ENCODE results near the gene VGF.

VGF gene

GRCh38 chr7:101165958-101166647 is 734 bp upstream of the VGF start:
- no peak for DNase-seq

GRCh38 chr7:101164071-101164840 is 1.1 kb downstream of the VGF start:
- DNase-seq, result peak; percentile 25

GRCh38 chr7:101163279-101164070 is 1.9 kb downstream of the VGF start:
- DNase-seq, result peak; percentile 62

GRCh38 chr7:101162551-101163278 is 2.7 kb downstream of the VGF start:
- DNase-seq, result no peak

GRCh38 chr7:101161692-101162471 is 3.5 kb downstream of the VGF start:
- DNase-seq, result no peak

- DNase-seq, result no peak
Observed at GRCh38 chr7:101160910-101161309, 4.5 kb downstream of the VGF start.

- no peak for DNase-seq
Observed at GRCh38 chr7:101159696-101160674, 5.4 kb downstream of the VGF start.

- no peak for DNase-seq
Observed at GRCh38 chr7:101156866-101157589, 8.3 kb downstream of the VGF start.

GRCh38 chr7:101156277-101156676 is 9.1 kb downstream of the VGF start:
- DNase-seq, result no peak

GRCh38 chr7:101155303-101155702 is 10.1 kb downstream of the VGF start:
- DNase-seq, result no peak

GRCh38 chr7:101154693-101155102 is 10.7 kb downstream of the VGF start:
- DNase-seq, result no peak

- DNase-seq, result peak; percentile 97
Observed at GRCh38 chr7:101153969-101154692, 11.2 kb downstream of the VGF start, which contains the start of gene AP1S1. Gene AP1S1 (plus strand): TSS chr7:101154476. CDS start chr7:101154515, 39 bp downstream.

GRCh38 chr7:101151908-101152651 is 13.3 kb downstream of the VGF start:
- DNase-seq, result no peak

- no peak for DNase-seq
Observed at GRCh38 chr7:101140746-101141382, 24.5 kb downstream of the VGF start.

- no peak for DNase-seq
Observed at GRCh38 chr7:101140339-101140699, 25.1 kb downstream of the VGF start.

GRCh38 chr7:101138213-101138870 is 27.0 kb downstream of the VGF start:
- peak; percentile 83 for DNase-seq

- no peak for DNase-seq
Observed at GRCh38 chr7:101137651-101138212, 27.6 kb downstream of the VGF start.
